HEK293 (cell line): ENCODE data around the gene COX8A.

ENCODE experiments used
- CTCF ChIA-PET: fragments of 350-600 bp; formaldehyde crosslinking; extraction: SDS; loops from one replicate; lab custom pipeline; 2021; ENCODE audit warnings: antibody characterized with exemption; lab: Yijun Ruan, JAX
- POLR2A ChIA-PET: fragments of 300-600 bp; formaldehyde crosslinking; extraction: SDS; loops from one replicate; lab custom pipeline; 2020; ENCODE audit warnings: antibody characterized with exemption, inconsistent platforms; lab: Yijun Ruan, JAX
- H3K27ac ChIP-seq: fragments of 200-500 bp; sonication (Bioruptor generic); 2 replicates; pipeline ENCODE4 v1.5.1; 2014; ENCODE audit warnings: low read depth, low read length, control low read depth, inconsistent platforms; ENCODE audit errors: extremely low read depth
- H3K36me3 ChIP-seq, 2 experiments: fragments of 200-500 bp in 1 of 2; sonication (Bioruptor generic) in 1 of 2; 1 replicate in 1 of 2; 2 replicates in 1 of 2; pipeline ENCODE4 v1.5.1; 2014 to 2017; ENCODE audit warnings: inconsistent platforms in 2 of 2, low read length in 2 of 2; ENCODE audit not compliant: control insufficient read depth in 2 of 2, insufficient read depth in 1 of 2
- H3K4me1 ChIP-seq: fragments of 200-500 bp; sonication (Bioruptor generic); 2 replicates; pipeline ENCODE4 v1.5.1; 2014; ENCODE audit warnings: mild to moderate bottlenecking, low read length, inconsistent platforms; ENCODE audit not compliant: control insufficient read depth, insufficient read depth
- H3K4me3 ChIP-seq: 2 replicates; pipeline ENCODE4 v1.5.1; 2011; ENCODE audit warnings: low read depth, mild to moderate bottlenecking, control low read depth, low read length, moderate library complexity
- H3K9me3 ChIP-seq: fragments of 200-500 bp; sonication (Bioruptor generic); 2 replicates; pipeline ENCODE4 v1.5.1; 2014; ENCODE audit warnings: low read depth, low read length, inconsistent platforms; ENCODE audit not compliant: control insufficient read depth, insufficient read depth
- BCL11A ChIP-seq: fragments of 450-650 bp; formaldehyde crosslinking; IDR thresholded peaks from 2 replicates; pipeline ENCODE4 v1.5.1; 2016; ENCODE audit warnings: low read depth, missing biosample characterization, missing genetic modification characterization
- ZFHX2 ChIP-seq: fragments of 450-650 bp; formaldehyde crosslinking; conservative IDR thresholded peaks from 2 replicates; pipeline ENCODE4 v1.5.1; 2016; ENCODE audit warnings: missing biosample characterization, missing genetic modification characterization
- ZNF132 ChIP-seq: fragments of 450-650 bp; formaldehyde crosslinking; IDR thresholded peaks from 2 replicates; pipeline ENCODE4 v1.5.1; 2017; ENCODE audit warnings: missing biosample characterization, missing genetic modification characterization, borderline replicate concordance
- ZNF202 ChIP-seq: fragments of 450-650 bp; formaldehyde crosslinking; IDR thresholded peaks from 2 replicates; pipeline ENCODE4 v1.5.1; 2016; ENCODE audit warnings: missing biosample characterization, missing genetic modification characterization, borderline replicate concordance
- ZNF335 ChIP-seq: fragments of 450-650 bp; formaldehyde crosslinking; conservative IDR thresholded peaks from 2 replicates; pipeline ENCODE4 v1.5.1; 2016; ENCODE audit warnings: missing biosample characterization, missing genetic modification characterization
- ZNF426 ChIP-seq: fragments of 450-650 bp; formaldehyde crosslinking; IDR thresholded peaks from 2 replicates; pipeline ENCODE4 v1.5.1; 2017; ENCODE audit warnings: missing biosample characterization, missing genetic modification characterization, mild to moderate bottlenecking, inconsistent platforms, moderate library complexity
- ZNF544 ChIP-seq: fragments of 450-650 bp; formaldehyde crosslinking; IDR thresholded peaks from 2 replicates; pipeline ENCODE4 v1.5.0; 2017; ENCODE audit warnings: missing biosample characterization, missing genetic modification characterization
- ZNF707 ChIP-seq: fragments of 450-650 bp; formaldehyde crosslinking; IDR thresholded peaks from 2 replicates; pipeline ENCODE4 v1.5.1; 2016; ENCODE audit warnings: missing biosample characterization, missing genetic modification characterization
- ZSCAN30 ChIP-seq: fragments of 450-650 bp; IDR thresholded peaks from 2 replicates; pipeline ENCODE4 v1.5.1; 2018; ENCODE audit warnings: missing biosample characterization, mild to moderate bottlenecking, missing genetic modification characterization, moderate library complexity
- TF ChIP-seq, protein P1 (sequence below): fragments of 450-650 bp; formaldehyde crosslinking; IDR thresholded peaks from 2 replicates; pipeline ENCODE4 v1.5.1; 2016; ENCODE audit warnings: missing biosample characterization, missing genetic modification characterization
- TF ChIP-seq, protein P2 (sequence below): fragments of 450-650 bp; formaldehyde crosslinking; conservative IDR thresholded peaks from 2 replicates; pipeline ENCODE4 v1.5.1; 2016; ENCODE audit warnings: low read depth, missing biosample characterization, missing genetic modification characterization
- TF ChIP-seq, protein P3 (sequence below): fragments of 450-650 bp; formaldehyde crosslinking; IDR thresholded peaks from 2 replicates; pipeline ENCODE4 v1.5.1; 2016; ENCODE audit warnings: missing biosample characterization, missing genetic modification characterization
- TF ChIP-seq, protein P4 (sequence below): fragments of 450-650 bp; formaldehyde crosslinking; IDR thresholded peaks from 2 replicates; pipeline ENCODE4 v1.5.1; 2016; ENCODE audit warnings: missing biosample characterization, missing genetic modification characterization
- TF ChIP-seq, protein P5 (sequence below): fragments of 450-650 bp; formaldehyde crosslinking; IDR thresholded peaks from 2 replicates; pipeline ENCODE4 v1.5.1; 2016; ENCODE audit warnings: missing biosample characterization, missing genetic modification characterization

COX8A gene

DNA sequence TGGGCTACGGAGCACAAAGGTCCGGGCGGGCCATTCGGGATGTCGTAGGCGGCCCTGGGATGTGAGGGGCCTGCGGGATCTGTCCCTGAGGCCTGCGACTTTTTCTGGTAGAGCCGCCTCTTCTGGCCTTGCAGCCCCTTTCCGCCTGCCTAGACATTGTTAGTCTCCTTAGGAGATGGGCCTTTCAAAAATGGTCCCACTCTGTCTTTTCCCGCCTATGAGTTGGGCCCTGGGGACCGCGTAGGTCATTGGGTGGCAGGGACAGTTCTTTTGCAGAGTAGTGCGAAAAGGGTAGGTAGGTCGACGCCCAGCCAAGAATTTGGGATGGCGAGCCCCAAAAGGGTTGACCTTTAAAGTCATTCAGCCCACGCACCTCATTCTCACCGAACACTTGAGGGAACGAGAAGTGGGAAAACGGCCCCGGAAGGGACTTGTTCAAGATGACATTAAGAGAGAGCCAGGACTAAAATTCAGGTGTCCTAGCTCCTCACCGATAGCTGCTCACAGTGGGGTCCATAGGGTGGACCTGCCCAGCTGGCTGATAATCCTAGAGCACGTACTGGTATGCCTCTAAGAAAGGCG lies 12.6 kb downstream of the COX8A start:
- POLR2A ChIA-PET: interaction anchor here (3.5 kb wide), 1 partner anchor 13 kb away, joined by 18 read pairs; no protein-coding TSS in a partner anchor
- Histone ChIP-seq H3K36me3 (peaks cover 4 to 40% of the 10 kb centered on the region in 2 experiments; a peak in 2 of 3 replicates), H3K4me1 (0 out of 2 replicates have a peak, but pooled peaks cover 2% of the 10 kb centered on the region), H3K4me3 (peak overlapping the region; percentile 95), H3K9me3 (no peaks in the 10 kb centered on the region), H3K27ac (peak overlapping the region; percentile 76)
- CTCF ChIA-PET: no interaction called here
- TF ChIP-seq ZNF544 (tag by site-specific recombination) (no peak), ZNF335 (tag by site-specific recombination) (peak; percentile 65), ZNF202 (tag by site-specific recombination) (no peak)

DNA sequence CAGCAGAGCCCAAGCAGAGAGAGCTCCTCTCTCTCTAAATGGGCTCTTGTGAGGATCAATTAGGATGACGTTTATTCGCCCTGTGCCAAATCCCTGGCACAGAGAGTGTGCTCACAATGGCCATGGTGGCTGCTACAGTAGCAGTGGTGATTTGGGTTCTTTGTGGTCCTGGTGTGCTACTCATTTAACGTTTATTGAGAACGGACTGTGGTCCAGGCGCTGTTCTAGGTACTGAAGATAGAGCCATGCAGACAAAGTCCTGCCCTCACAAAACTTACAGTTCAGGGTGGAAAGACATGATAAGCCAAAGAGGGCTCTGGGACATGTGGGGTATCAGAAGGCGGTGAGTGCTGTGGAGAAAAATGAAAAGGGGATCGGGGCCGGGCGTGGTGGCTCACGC lies 17.1 kb downstream of the COX8A start:
- Histone ChIP-seq H3K4me1 (no peaks in the 10 kb centered on the region), H3K4me3 (no peak overlapping the region), H3K9me3 (no peaks in the 10 kb centered on the region), H3K27ac (no peak overlapping the region), H3K36me3 (peaks cover 8 to 78% of the 10 kb centered on the region in 2 experiments; a peak in 2 of 3 replicates)
- TF ChIP-seq ZNF426 (tag by site-specific recombination) (no peak), ZNF707 (tag by site-specific recombination) (no peak)
- TF ChIP-seq, protein P1, sequence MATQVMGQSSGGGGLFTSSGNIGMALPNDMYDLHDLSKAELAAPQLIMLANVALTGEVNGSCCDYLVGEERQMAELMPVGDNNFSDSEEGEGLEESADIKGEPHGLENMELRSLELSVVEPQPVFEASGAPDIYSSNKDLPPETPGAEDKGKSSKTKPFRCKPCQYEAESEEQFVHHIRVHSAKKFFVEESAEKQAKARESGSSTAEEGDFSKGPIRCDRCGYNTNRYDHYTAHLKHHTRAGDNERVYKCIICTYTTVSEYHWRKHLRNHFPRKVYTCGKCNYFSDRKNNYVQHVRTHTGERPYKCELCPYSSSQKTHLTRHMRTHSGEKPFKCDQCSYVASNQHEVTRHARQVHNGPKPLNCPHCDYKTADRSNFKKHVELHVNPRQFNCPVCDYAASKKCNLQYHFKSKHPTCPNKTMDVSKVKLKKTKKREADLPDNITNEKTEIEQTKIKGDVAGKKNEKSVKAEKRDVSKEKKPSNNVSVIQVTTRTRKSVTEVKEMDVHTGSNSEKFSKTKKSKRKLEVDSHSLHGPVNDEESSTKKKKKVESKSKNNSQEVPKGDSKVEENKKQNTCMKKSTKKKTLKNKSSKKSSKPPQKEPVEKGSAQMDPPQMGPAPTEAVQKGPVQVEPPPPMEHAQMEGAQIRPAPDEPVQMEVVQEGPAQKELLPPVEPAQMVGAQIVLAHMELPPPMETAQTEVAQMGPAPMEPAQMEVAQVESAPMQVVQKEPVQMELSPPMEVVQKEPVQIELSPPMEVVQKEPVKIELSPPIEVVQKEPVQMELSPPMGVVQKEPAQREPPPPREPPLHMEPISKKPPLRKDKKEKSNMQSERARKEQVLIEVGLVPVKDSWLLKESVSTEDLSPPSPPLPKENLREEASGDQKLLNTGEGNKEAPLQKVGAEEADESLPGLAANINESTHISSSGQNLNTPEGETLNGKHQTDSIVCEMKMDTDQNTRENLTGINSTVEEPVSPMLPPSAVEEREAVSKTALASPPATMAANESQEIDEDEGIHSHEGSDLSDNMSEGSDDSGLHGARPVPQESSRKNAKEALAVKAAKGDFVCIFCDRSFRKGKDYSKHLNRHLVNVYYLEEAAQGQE (tag by site-specific recombination): peak; percentile 73
- ChIA-PET POLR2A (interaction anchor here (0.6 to 0.8 kb wide), 2 partner anchors 15 to 17 kb away, joined by 3 read pairs; partner anchors contain the start of gene COX8A), CTCF (interaction anchor here (0.7 kb wide), 2 partner anchors 8 to 13 kb away, joined by 3 read pairs; no protein-coding TSS in a partner anchor)

DNA sequence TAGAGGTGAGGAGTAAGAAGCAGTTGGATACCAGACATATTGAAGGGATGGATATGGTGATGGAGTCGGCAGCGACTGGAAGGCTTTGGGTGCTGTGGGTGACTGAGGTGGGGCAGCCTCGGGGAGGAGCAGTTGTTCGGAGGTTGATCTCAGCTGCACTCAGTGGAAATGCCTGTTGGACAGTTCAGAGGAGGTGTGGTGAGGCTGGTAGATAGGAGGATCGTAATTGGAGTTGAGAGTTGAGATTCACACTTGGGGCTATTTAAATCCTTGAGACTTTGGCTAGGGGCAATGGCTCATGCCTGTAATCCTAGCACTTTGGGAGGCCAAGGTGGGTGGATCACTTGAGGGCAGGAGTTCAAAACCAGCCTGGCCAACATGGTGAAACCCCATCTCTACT lies 18.7 kb downstream of the COX8A start:
- H3K27ac ChIP-seq: no peak overlapping the region
- CTCF ChIA-PET: no interaction called here
- no peaks in the 10 kb centered on the region for H3K9me3 ChIP-seq
- H3K4me3 ChIP-seq: no peak overlapping the region
- POLR2A ChIA-PET: interaction anchor here (0.7 kb wide), 2 partner anchors 11 to 24 kb away, joined by 6 to 8 read pairs; no protein-coding TSS in a partner anchor
- H3K4me1 ChIP-seq: no peaks in the 10 kb centered on the region
- peaks cover 8 to 87% of the 10 kb centered on the region in 2 experiments; a peak in 2 of 3 replicates for H3K36me3 ChIP-seq
- TF ChIP-seq BCL11A (tag by site-specific recombination) (no peak), ZSCAN30 (no peak), ZFHX2 (tag by site-specific recombination) (no peak), ZNF132 (tag by site-specific recombination) (no peak)
- TF ChIP-seq, protein P2, sequence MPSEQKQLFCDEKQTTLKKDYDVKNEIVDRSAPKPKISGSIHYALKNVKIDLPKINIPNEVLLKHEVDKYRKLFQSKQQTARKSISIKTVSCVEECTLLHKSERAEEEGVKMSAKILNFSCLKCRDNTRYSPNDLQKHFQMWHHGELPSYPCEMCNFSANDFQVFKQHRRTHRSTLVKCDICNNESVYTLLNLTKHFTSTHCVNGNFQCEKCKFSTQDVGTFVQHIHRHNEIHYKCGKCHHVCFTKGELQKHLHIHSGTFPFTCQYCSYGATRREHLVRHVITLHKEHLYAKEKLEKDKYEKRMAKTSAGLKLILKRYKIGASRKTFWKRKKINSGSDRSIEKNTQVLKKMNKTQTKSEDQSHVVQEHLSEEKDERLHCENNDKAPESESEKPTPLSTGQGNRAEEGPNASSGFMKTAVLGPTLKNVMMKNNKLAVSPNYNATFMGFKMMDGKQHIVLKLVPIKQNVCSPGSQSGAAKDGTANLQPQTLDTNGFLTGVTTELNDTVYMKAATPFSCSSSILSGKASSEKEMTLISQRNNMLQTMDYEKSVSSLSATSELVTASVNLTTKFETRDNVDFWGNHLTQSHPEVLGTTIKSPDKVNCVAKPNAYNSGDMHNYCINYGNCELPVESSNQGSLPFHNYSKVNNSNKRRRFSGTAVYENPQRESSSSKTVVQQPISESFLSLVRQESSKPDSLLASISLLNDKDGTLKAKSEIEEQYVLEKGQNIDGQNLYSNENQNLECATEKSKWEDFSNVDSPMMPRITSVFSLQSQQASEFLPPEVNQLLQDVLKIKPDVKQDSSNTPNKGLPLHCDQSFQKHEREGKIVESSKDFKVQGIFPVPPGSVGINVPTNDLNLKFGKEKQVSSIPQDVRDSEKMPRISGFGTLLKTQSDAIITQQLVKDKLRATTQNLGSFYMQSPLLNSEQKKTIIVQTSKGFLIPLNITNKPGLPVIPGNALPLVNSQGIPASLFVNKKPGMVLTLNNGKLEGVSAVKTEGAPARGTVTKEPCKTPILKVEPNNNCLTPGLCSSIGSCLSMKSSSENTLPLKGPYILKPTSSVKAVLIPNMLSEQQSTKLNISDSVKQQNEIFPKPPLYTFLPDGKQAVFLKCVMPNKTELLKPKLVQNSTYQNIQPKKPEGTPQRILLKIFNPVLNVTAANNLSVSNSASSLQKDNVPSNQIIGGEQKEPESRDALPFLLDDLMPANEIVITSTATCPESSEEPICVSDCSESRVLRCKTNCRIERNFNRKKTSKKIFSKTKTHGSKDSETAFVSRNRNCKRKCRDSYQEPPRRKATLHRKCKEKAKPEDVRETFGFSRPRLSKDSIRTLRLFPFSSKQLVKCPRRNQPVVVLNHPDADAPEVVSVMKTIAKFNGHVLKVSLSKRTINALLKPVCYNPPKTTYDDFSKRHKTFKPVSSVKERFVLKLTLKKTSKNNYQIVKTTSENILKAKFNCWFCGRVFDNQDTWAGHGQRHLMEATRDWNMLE: no peak
- TF ChIP-seq, protein P3, sequence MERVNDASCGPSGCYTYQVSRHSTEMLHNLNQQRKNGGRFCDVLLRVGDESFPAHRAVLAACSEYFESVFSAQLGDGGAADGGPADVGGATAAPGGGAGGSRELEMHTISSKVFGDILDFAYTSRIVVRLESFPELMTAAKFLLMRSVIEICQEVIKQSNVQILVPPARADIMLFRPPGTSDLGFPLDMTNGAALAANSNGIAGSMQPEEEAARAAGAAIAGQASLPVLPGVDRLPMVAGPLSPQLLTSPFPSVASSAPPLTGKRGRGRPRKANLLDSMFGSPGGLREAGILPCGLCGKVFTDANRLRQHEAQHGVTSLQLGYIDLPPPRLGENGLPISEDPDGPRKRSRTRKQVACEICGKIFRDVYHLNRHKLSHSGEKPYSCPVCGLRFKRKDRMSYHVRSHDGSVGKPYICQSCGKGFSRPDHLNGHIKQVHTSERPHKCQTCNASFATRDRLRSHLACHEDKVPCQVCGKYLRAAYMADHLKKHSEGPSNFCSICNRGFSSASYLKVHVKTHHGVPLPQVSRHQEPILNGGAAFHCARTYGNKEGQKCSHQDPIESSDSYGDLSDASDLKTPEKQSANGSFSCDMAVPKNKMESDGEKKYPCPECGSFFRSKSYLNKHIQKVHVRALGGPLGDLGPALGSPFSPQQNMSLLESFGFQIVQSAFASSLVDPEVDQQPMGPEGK (tag by site-specific recombination): no peak
- TF ChIP-seq, protein P4, sequence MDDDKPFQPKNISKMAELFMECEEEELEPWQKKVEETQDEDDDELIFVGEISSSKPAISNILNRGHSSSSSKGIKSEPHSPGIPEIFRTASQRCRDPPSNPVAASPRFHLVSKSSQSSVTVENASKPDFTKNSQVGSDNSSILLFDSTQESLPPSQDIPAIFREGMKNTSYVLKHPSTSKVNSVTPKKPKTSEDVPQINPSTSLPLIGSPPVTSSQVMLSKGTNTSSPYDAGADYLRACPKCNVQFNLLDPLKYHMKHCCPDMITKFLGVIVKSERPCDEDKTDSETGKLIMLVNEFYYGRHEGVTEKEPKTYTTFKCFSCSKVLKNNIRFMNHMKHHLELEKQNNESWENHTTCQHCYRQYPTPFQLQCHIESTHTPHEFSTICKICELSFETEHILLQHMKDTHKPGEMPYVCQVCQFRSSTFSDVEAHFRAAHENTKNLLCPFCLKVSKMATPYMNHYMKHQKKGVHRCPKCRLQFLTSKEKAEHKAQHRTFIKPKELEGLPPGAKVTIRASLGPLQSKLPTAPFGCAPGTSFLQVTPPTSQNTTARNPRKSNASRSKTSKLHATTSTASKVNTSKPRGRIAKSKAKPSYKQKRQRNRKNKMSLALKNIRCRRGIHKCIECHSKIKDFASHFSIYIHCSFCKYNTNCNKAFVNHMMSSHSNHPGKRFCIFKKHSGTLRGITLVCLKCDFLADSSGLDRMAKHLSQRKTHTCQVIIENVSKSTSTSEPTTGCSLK: no peak
- TF ChIP-seq, protein P5, sequence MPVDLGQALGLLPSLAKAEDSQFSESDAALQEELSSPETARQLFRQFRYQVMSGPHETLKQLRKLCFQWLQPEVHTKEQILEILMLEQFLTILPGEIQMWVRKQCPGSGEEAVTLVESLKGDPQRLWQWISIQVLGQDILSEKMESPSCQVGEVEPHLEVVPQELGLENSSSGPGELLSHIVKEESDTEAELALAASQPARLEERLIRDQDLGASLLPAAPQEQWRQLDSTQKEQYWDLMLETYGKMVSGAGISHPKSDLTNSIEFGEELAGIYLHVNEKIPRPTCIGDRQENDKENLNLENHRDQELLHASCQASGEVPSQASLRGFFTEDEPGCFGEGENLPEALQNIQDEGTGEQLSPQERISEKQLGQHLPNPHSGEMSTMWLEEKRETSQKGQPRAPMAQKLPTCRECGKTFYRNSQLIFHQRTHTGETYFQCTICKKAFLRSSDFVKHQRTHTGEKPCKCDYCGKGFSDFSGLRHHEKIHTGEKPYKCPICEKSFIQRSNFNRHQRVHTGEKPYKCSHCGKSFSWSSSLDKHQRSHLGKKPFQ (tag by site-specific recombination): no peak
